HFF-Myc (cell line): ENCODE data around the gene RTCA.

Experiments
- DNase-seq: peaks from one replicate; pipeline ENCODE4 v3.0.0-alpha.2; 2011; ENCODE audit warnings: low read depth; ENCODE audit errors: extremely low read depth
- H3K4me3 ChIP-seq: replicated peaks from 2 replicates; pipeline ENCODE4 v1.5.1; 2011; ENCODE audit warnings: low read depth, mild to moderate bottlenecking, control low read depth, low read length
- TF ChIP-seq, protein P1 (sequence below): IDR thresholded peaks from 2 replicates; pipeline ENCODE4 v1.5.1; 2012; ENCODE audit warnings: mild to moderate bottlenecking, low read depth, low read length, control low read depth; ENCODE audit errors: missing control alignments

Gene RTCA

DNA sequence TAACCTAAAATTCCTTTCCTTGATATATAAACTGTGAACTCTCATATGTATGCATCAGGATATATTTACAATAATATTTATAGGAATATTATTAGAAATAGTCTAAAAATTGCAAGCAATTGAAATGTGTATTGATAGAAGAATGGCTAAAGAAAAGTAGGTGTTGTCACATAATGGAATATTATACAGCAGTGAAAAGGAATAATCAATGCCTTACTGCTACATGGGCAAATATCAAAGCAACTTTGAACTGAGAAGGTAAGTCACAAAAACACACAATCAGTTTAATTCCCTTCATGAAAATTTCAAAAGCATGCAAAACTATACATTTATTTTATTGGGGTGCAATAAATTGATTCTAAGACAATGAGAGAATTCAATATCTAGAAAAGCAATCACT, 50.6 kb downstream of the RTCA start:
- no peak overlapping the region for H3K4me3 ChIP-seq
- TF ChIP-seq, protein P1, sequence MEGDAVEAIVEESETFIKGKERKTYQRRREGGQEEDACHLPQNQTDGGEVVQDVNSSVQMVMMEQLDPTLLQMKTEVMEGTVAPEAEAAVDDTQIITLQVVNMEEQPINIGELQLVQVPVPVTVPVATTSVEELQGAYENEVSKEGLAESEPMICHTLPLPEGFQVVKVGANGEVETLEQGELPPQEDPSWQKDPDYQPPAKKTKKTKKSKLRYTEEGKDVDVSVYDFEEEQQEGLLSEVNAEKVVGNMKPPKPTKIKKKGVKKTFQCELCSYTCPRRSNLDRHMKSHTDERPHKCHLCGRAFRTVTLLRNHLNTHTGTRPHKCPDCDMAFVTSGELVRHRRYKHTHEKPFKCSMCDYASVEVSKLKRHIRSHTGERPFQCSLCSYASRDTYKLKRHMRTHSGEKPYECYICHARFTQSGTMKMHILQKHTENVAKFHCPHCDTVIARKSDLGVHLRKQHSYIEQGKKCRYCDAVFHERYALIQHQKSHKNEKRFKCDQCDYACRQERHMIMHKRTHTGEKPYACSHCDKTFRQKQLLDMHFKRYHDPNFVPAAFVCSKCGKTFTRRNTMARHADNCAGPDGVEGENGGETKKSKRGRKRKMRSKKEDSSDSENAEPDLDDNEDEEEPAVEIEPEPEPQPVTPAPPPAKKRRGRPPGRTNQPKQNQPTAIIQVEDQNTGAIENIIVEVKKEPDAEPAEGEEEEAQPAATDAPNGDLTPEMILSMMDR, result no peak
- no peak for DNase-seq

DNA sequence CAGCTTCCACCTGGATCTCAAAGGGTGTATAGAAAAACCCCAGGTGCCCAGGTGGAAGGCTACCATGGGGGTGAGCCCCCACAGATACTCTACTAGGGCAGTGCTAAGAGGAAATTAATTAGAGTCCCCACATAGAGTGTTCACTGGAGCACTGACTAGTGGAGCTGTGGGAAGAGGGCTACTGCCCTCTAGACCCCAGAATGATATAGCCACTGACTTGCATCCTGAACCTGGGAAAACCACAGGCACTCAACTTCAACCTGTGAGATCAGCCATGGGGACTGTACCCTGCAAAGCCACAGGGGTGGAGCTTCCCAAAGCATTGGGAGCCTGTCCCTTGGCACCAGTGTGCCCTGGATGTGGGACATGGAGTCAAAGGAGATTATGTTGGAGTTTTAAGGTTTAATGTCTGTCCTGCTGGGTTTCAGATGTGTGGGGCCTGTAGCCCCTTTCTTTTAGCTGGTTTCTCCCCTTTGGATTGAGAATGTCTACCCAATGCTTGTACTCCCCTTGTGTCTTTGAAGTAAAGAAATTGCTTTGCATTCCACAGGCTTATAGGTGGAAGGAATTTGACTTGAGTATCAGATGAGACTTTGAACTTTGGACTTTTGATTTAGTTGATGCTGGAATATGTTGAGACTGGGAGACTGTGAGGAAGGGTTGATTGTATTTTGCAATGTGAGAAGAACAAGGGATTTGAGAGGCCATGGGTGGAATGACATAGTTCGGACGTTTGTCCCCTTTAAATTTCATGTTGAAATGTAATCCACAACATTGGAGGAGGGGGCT, 54.5 kb downstream of the RTCA start:
- H3K4me3 ChIP-seq, result no peak overlapping the region
- TF ChIP-seq, protein P1, result no peak
- DNase-seq, result no peak

DNA sequence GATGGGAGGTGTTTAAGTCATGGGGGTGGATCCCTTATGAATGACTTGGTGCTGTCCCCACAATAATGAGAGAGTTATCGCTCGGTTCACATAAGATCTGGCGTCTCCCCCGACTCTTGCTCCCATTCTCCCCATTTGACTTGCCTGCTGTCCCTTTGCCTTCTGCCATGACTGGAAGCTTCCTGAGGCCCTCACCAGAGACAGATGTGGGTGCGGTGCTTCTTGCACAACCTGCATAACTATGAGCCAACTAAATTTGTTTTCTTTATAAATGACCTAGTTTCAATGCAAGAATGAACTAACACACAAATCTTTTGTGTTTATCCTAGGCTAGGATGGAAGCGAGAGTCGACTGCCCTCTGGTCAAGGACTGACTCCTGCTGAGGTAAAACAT, 55.1 kb downstream of the RTCA start:
- TF ChIP-seq, protein P1, result no peak
- DNase-seq, result no peak
- H3K4me3 ChIP-seq, result no peak overlapping the region

DNA sequence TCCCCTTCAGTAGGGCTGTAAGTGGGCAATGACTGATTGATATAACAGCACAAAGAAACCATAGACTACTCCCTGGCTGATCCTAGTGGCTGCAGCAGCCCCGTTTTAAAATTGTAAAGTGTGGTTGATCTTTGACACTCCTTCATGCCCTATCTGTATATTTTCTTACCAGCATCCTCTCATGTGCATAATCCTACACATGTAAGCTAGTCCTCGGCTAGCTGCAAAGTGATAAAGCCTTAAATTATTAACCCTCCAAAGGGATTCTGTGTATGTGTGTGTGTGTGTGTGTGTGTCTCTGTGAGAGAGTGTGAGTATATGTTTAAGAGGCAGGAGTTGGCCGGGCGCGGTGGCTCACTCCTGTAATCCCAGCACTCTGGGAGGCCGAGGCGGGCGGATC, 55.5 kb downstream of the RTCA start:
- no peak for DNase-seq
- H3K4me3 ChIP-seq, result no peak overlapping the region
- TF ChIP-seq, protein P1, result no peak

DNA sequence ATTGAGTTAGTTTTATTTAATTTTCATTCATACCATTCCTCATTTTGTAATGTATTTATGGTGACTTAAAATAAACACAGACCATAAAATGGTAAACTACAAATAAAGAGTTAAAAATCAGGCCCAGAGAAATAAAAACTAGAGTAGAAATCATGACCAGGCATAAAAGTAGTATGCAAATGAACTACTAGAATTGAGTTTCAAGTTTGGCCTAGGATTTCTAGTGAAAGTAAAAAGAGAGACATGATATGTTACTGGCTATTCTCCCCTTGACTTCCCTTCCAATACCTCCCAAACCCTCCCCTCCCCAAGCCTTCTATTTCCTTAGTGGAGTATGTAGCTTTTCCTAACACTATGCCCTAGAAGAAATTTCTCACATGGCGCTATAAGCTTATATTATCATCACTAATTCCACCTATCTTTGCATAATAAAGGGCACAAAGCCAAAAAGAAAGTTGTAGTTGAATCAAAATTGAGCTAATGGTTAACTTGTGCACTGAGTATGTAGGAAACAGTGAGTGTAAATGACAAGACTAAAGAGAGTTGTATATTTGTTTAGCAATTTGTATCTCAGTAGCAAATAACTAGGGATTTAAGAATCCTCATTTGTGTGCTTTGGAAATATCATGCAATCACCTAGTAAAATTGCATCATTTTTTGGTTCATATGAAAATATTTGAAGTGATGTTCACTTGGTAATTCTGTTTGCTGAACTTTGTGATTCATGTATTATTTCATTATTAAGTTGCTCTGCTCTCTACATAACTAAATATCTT, 56.6 kb downstream of the RTCA start:
- DNase-seq, result no peak
- TF ChIP-seq, protein P1, result no peak
- no peak overlapping the region for H3K4me3 ChIP-seq

DNA sequence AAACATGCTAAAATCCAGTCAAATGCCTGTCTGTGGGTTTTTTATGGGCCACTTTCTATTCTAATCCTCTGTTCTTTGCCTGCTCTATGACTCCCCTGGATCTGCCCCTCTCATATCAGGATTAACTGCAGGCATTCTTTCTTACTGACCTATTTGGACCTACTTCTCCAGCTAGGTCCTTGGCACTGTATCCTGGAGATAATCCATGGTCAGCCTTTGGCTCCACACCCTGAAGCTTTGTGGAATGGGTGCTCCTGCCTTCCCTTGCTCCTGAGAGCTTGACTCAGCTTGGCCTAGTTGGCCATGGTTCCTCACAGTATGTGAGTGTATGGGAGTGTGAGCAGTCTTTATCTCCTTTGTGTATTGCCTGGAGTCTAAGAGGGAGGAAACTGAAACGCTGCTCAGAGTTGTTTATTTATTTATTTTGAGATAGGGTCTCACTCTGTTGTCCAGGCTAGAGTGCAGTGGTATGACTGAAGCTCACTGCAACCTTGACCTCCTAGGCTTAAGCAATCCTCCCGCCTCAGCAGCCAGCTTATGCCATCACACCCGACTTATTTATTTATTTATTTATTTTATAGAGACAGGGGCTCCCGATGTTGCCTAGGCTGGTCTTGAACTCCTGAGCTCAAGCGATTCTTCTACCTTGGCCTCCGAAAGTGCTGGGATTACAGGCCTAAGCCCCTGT, 57.5 kb downstream of the RTCA start:
- no peak overlapping the region for H3K4me3 ChIP-seq
- DNase-seq, result no peak
- TF ChIP-seq, protein P1, result no peak
